EH (cell line): ENCODE results near the gene CBFB.
"Not testable (repeated sequence)": the region's sequence is repeated elsewhere in the genome, so short reads cannot be mapped to it uniquely, and the experiment has no call there.

ENCODE experiments used
- DNase-seq: peaks from one replicate; pipeline ENCODE4 v3.0.0-alpha.2; 2015; ENCODE audit warnings: low read depth

The CBFB gene

DNA sequence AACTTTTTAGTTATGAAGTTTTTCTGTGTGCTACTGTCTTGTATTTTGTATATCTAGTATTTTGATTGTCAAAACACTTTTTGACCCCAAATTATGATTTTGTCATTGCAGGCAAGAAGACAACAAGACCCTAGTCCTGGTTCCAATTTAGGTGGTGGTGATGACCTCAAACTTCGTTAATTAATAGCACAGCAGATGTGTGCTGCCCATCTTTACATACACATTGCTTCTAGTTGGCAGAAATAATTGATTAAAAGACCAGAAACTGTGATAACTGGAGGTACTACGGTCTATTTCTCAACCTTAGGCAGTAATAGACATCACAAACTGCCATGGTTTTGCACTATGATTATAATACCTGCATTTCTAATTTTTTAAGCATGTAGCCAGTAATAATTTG is 69.7 kb downstream of the CBFB start:
- no peak for DNase-seq

DNA sequence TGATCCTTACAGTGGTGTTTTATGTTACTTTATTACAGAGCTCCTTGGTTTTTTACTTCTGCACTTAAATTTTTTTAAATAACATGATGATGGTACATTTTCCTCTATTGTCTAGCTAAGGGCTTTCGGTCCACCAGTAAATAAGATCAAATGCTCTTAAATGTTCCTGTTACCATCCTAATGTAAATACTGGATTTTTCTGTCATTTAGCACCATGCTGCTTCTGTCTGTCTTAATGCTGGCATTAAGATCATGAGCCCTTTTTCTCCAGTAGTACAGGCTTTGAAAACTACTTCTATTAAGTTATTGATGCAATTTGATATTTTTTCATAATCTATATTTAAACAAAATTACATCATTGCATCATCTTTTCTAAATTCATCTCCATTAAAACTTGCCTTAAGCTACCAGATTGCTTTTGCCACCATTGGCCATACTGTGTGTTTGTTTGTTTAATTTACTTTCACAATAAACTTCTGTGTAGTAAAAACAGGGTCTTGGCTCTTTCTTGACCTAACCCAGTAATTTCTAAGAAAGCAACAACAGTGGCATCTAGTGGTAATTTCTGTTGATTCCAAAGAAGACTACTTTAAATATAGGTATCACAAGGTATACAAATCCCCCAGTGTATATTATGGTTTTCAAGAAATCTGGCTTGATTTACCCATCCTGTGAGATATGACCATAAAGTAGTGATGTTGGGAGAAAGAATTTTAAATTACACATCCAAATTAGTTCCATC is 71.8 kb downstream of the CBFB start:
- DNase-seq: no peak

DNA sequence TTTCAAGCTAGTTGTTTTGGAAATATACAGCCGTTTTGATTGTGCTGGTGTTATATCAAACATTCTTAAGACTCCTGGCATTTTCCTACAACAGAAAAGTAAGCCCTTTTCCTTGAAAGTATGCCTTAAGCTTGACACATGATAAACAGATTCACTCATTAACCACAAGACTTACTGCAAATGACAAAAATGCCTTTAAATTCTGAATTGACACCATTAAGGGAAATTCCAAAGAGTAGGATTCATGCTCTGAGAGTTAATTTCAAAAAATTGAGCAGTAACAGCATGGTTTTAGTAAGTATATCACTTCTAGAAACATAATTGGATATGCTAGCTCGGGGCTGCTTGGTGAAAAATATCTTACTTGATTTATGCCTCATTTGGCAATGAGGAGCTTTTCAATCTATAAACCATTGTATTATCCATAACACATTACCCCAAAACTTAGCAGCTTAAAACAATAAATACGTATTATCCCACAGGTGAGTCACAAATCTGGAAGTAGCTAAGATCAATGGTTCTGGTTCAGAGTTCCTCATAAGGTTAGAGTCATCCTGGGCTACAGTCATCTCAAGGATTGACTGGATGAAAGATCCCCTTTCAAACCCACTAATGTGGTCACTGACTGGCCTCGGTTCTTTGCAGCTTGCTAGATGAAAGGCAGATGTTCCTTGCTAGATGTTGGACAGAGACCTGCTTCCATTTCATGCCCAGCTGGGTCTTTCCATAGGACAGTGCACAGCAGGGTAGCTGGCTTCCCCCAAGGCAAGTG is 72.5 kb downstream of the CBFB start:
- DNase-seq: peak; percentile 85

DNA sequence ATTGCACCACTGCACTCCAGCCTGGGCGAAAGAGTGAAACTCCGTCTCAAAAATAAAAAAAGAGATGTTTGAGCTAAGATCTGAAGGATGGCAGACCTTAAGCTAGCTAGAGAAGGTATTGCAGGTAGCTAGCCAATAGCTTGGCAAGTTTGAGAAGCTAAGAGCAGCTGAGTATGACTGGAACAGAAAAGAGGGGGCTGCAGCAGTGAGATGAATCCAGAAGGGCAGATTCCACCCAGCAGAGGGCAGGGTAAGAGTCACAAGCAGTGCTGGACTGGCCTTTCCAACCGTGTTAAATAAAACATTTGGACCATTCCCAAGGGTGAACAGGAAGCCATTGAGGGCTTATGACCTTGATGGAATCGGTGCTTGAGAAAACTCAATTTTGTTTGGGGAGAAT is 75.1 kb downstream of the CBFB start:
- peak; percentile 54 for DNase-seq

DNA sequence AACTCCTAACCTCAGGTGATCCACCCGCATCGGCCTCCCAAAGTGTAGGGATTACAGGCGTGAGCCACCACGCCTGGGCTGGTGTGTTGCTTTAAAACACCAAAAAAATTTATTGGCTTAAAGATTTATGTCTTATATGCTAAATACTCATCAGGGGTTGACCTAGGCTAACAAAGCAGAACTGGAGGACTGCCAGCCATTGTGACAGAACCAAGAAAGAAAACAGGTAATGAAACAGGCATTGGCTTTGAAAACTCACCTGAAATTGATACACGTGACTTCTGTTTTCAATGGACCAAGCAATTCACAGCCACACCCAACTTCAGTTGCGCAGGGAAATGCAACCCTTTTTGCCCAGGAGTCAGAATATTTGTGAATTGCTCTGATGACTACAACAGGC is 75.9 kb downstream of the CBFB start:
- DNase-seq: no peak

DNA sequence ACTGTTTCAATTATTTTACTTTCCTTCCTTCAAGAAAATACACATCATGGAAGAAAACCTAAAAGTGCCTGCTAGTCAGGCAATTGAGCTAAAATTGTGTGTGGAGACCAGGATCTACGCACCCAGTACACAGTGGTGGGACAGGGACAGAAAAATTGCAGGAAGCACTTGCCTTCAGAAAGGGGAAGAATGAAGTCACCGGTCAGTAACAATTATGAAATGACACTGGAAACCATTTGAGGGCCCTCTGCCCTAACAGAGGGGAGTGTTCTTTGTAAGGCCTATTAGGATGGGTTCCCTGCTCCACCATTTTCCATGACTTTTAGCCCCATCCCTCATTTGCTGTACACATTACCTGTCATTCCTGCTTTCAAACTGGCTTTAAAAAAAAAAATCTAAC is 76.3 kb downstream of the CBFB start:
- no peak for DNase-seq

DNA sequence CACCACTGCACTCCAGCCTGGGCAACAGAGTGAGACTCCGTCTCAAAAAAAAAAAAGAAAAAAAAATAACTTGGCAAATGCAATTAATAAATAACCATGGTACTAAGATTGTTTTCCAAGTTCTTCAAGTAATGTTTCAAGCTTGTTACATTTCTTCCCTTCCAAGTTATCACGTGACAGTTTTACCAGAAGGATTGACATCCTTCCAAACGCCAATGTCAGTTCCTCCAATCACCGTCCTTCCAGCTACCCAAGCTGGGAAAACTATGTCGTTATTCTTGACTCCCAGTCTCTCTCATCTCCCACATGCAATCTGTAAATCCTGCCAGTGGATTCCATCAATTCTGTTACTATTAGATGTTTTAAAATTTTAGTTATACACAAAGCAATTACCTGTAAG is 76.9 kb downstream of the CBFB start:
- no peak for DNase-seq

DNA sequence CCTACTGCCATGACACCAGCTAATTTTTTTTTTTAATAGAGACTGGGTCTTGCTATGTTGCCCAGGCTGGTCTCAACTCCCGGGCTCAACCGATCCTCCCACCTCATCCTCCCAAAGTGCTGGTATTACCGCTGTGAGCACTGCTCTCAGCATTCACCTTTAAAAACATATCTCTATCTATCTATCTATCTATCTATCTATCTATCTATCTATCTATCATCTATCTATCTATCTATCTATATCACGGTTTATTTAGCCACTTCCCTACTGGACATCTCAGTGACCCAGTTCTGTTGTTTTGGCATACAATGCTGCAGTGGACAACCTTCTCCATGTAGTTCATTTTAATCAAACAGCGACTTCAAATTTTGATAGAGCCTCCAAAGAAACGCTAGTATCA is 79.5 kb downstream of the CBFB start:
- DNase-seq: no peak

DNA sequence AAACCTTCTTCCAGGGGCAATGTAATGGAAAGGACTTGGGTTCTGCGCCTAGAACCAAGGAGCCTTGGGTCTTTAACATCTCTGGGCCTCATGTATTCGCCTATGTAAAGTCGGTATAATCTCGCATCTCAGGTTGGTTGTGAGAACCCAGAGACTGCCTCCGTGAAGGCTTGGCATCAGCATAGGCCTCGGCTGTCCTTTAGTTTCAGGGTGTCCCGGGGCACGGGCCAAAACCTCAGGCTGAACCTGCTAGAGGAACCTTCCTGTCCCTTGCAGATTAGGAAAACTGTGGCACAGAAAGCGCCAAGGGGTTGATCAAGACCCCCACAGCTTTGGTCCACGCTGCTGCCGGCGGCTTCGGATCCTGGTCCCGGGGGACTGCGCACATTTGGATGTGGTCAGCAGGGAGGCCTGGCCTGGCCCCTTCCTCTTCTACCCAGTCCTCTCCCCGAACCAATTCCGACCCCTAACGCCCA is 80.0 kb downstream of the CBFB start:
- no peak for DNase-seq

DNA sequence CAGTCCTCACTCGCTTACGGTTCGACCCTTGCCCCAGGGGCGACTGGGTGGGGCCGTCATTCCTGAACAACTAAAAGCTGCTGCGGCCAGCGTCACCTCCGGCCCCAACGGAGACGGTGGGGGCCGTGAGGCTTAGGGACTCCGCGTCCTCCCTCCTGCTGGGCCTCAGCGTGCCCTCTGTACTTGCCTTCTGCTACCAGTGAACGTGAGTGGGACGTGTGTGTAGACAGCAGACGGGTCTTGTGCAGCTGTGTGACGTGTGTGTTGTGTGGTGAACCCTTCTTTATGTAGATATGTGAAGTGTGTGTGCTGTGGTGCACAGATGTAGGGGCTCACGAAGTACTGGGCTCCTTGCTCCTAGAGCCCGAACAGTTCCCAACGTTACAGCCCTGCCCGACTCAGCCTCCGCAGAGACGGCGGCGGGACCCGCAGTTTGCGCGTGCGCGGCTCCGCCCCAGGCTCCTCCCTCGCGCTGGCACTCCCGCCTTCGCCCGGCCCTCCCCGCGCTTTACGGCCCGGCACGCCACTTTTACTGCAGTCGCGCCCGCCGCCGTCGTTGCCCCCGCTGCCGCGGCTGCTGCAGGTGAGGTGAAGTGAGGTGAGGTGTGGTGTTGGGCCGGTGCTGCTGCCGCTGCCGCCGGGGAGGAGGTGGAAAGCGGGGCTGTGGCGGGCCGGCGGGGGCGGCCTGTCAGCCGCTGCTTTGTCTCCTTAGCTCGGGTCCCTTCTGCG is 80.6 kb downstream of the CBFB start, which contains the start of gene PHAF1:
Gene PHAF1 (plus strand): TSS at position 535 of the 729 bp plus-strand sequence. CDS start 235 bp downstream, outside the sequence.
- peak; percentile 89 for DNase-seq

DNA sequence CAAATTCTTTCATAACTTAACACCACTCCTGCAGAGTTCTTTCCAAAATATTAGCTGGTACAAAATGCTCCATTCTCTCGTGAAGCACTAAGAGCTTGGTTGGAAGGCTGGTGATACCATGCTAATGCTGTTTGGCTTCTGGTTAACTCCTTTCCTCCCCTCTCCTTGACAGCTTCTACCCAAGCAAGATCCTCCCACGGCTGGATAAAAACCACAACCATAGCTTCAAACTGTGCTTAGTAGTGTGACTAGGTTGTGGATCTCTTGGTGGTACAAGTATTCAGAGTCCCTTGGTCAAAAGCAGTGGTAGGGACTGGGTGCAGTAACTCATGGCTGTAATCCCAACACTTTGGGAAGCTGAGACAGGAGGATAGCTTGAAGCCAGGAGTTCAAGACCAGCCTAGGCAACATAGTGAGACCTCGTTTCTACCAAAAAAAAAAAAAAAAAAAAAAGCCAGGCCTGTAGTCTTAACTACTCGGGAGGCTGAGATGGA is 83.0 kb downstream of the CBFB start:
- no peak for DNase-seq

DNA sequence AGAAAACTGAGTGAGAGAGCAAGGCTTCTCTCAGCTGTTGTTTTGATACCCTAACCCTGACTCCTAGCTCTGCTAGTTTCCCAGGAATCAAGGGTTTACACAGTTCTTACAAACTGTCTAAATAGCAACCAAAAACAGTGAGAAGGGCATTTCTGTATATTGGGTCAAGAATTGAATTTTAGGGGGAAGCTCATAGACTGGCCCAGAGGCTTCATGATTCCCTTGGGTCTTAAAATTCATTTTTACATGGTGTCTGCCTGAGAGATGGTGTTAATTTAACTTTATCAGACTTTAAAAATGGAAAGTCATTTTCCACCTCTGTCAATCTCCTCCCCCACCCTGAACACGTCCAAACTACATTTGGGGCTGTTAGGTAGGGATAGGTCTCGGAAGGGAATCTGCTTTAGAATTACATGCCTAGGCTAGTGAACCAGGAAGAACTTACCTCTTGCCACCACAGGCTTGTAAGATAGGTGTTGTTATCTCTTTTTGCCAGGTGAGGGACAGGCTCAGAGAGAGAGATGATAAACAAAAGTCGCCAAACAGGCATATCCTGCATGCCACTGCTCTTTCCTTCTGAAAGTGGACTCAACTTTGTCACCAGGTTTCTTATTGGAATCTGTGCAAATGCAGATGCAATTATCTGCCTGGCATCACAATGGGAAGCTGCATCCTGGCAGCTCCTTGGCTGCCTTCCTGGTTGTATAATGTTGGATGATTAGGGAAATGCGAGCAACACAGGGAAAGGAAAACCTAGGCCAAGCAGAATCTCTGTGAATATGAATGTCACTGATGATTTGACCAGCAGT is 83.8 kb downstream of the CBFB start:
- DNase-seq: no peak

DNA sequence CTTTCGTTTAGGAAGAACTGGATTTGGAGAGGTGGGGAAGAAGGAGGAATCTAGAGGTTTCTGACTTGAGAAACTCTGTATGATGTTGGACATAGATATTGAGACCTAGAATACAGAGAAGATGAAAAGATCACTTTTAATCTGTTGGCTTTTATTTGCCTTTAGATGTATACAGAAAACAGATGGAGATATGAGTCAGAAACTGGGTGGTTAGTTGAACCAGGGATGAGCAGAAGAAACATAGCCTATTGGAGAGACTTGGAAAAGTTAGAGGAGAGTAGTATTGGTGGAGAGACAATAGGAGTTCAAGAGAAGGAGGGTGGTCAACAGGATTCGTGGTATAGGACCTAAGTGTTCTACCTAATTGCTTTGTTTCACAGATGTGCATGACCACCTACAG is 85.8 kb downstream of the CBFB start:
- DNase-seq: peak; percentile 29

DNA sequence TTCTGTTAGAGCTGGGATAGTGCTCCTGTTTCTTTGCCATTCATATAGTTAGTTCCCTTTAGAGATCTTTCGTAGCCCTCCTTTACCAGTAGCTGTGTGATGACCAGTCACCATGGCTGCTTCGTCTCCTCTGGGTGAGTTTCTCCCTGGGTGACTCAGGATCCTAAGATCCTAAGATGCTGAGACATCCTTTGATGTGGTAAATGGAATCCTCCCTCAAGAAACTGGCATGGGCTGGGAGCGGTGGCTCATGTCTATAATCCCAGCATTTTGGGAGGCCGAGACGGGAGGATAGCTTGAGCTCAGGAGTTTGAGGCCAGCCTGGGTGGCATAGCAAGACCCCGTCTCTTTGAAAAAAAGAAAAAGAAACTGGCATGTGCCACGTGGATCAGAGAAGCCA is 86.7 kb downstream of the CBFB start:
- DNase-seq: peak; percentile 92

DNA sequence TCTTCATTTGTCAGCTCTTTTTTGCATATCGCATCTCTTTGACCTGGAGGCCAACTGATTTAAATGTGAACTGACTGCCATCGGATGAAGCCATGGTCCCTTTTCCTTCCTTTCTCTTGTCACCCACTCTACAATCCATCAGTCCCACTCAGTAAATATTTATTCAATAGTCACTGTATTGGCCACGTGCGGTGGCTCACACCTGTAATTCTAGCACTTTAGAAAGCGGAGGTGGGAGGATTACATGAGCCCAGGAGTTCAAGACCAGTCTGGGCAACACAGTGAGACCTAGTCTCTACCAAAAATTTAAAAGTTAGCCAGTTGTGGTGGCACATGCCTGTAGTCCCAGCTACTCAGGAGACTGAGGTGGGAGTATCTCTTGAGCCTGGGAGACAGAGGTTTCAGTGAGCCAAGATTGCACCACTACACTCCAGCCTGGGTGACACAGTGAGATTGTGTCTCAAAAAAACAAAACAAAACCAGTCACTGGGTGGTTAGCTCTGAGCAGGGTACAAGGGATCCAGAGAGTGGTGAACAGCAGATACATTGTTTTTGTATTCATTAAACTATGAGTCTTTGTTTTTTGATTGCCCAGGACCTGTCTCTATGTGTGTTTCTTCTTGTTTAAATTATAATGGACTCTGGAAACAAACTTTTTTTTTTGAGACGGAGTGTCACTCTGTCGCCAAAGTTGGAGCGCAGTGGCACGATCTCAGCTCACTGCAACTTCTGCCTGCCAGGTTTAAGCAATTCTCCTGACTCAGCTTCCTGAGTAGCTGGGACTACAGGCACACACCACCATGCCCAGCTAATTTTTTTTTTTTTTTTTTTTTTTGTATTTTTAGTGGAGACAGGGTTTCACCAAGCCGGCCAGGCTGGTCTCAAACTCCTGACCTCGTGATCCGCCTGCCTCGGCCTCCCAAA is 87.7 kb downstream of the CBFB start:
- DNase-seq: no peak

DNA sequence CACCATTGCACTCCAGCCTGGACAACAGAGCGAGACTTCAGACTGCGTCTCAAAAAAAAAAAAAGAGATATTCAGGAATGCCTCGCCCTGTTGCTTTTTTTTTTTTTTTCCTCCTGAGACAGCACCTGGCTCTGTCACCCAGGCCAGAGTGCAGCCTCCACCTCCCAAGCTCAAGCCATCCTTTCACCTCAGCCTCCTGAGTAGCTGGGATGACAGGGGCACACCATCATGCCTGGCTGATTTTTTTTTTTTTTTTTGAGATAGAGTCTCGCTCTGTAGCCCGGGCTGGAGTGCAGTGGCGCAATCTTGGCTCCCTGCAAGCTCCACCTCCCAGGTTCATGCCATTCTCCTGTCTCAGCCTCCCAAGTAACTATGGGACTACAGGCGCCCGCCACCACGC is 88.8 kb downstream of the CBFB start:
- DNase-seq: no peak

DNA sequence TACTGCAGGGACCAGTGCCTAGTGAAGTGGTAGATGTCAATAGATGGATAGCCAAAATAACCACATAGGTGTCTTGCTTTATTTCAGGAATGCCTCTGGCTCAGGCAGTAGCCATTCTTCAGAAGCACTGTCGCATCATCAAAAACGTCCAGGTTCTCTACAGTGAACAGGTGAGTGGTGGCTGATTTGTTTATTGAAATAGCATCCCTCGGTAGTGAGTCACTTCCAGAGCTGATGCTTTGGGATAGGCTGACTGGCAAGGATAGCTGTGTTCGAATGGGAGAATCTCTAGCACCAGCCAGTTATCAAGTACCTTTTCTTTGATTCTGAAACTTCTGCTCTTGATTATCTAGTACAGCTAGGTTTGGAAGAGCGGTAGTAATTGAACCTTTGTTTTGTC is 91.1 kb downstream of the CBFB start:
- no peak for DNase-seq

DNA sequence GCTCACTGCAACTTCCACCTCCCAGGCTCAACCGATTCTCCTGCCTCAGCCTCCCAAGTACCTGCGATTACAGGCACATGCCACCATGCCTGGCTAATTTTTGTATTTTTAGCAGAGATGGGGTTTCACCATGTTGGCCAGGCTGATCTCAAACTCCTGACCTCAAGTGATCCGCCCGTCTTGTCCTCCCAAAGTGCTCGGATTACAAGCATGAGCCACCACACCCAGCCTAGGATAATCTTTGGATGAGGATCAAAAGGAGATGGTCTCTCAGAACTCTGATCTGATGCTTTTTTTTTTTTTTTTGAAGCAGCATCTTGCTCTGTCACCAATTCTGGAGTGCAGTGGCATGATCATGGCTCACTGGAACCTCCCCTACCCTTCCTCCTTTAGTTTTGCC is 93.8 kb downstream of the CBFB start:
- not testable (repeated sequence) for DNase-seq

DNA sequence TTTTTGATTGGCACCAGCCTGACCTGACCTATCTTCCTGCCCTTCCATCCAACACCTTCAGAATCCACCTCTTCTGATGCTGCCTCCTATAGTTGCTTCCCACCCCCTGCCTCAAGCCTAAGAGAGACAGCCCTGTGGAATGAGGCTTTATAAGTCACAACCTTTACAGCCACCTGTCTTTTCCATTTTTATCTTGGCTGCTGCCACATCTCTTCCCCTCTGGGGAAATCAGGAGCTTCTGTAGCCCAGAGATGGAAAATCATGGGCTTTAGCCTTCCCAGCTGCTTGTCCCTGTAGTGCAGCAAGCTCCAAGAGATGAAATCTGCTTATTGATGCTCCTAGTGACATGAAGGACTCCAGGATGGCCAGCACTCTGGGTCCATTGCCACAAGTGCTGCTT is 99.5 kb downstream of the CBFB start:
- DNase-seq: no peak

DNA sequence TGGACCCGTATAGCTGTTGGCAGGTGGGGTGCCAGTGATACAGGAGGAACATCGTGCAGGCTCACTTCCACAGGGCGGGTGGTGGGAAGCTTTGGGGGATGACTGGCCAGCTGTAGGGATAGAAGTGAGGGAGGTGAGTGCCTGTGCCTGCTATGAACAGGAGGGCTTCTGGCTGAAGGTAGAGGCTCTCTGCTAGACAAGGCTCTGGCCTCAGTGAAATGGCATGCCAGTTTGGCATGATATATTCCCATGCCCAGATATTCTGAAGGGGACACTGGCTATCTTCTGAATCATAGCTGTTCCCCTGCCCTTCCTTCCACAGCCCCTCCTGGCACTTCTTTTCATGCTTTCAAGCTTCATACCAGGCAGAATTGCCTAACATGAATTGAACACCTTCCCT is 99.9 kb downstream of the CBFB start:
- no peak for DNase-seq

DNA sequence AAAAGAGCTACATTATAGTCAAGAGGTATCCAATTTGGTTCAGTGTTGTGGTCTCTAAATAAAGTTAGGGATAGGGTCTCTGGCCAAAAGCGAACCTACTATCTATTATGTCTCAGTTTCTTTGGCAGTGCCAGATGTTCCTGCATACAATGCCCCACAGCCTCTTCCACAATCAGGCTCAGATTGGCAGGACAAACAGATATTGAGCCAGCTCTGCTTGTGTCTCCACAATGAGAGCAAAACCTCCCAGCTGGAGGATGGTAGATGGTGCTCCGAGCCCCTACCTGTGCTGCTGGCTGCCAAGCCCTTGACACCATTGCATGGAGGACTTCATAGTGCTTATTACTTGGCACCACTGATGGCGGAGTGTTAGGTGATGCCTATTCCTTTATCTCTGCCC is 100.5 kb downstream of the CBFB start:
- no peak for DNase-seq
